GM19452 (cell line): Measurements from ENCODE around the gene SEC61B.

ENCODE experiments used
- ATAC-seq: cut with Tn5 transposase; IDR thresholded peaks from one replicate; pipeline ENCODE4 v1.9.1; 2021; ENCODE audit not compliant: unreplicated experiment

Gene SEC61B

DNA sequence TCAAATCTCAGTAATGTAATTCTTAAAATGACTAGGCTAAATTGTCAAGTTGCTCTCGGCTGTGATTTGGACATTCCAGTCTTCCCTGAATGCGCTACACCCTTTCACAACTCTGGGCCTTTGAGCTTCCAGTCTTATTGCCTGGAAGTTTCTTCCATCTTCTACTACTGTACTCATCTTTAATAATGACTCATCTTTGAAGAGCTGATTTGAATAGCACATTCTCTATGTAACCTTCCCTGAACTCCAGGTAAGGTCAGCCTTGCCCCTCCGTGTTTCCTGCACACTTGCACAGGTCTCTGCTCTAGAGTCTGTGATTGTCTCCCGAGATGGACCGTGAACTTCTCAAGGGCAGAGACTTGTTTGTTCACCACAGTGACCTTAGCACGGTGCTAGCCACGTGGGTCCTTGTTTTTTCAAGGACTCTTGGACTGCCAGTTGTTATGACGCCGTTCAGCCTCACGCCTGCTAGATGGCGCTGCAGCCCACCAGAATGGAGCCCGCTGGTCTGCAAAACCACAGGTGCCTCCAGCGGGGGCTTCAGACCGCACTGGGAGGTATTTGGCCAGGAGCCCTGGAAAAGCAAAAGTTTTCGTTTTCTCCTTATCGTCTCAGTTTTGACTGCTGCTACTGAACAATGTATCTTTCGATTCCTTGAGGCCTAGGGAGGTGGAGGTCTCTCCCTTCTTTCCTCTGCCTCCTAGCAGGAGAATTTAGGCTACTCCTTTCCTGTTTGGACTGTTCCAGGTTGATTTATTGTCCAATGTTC is 44.4 kb downstream of the SEC61B start:
- peak; percentile 62 for ATAC-seq

DNA sequence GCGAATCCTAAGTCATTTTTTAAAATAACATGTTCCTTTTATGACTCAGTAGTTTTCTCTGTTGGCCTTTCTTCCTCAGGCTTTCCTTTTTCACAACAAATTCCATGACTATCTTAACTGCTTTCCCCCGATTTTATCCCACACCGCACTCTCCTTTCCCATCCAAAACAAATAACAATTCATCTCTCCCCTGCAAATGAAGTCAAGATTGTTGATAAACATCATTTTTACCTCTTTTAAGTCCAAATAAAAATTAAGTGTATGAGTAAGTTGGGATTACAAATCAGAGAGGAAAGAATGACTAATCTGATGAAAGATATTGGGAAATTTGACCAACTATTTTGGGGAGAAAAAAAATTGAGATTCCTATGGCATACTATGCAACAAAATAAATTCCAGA is 47.3 kb downstream of the SEC61B start:
- ATAC-seq, result no peak

DNA sequence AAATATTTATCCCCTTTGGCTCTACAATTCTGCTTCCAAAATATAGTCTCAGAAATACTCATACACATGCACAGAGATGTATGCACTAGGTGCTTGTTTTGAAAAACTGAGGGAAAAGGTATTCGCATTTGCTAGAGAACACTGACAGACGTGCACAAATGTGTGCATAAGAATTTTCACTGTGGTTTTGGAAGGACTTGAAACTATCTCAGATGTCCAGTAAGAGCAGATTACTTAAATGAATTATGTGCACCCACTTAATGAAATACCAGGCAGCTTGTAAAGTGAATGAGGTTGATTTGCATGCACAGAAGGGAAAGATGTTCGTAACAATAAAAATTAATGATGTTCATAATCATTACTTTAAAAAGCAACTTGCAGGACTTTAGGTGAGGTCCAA is 48.4 kb downstream of the SEC61B start:
- ATAC-seq, result no peak

DNA sequence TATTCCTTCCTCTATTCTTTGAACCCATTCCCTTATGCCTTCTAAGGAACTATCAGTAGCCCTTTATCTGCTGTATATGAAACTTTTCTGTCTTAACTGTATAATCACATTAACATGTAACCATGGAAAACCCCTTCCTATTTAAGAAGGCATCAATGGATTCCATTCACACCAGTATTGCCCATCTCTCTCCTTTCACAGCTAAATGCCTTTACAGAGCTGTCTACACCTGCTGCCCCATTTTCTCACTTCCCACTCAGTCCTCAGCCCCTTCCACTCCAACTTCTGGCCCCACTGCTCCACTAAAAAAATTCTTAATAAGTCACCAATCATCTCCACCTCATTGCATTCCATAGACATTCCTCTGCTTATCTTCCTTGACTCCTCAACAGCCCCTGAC is 50.8 kb downstream of the SEC61B start:
- no peak for ATAC-seq

DNA sequence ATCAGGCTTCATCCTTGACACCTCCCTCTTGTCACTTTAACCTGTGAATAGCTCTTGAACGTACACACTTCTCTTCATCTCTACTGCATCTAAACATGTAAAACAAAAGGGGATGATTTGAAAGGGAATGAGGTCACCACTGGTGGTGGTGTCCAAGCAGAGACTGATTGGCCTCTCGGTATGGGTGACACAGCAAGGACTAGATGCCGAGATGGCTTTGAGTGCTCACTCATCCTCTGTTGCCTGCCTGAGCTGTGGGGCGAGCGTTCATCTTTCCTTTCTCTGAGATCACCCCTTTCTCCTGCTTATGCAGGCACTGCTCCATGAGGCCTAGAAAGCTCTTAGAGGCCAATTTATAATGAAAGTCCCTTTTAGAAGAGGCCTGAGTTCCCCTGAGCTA is 51.9 kb downstream of the SEC61B start:
- ATAC-seq, result no peak

GRCh38 chr9:99274495-99274894 is 52.4 kb downstream of the SEC61B start:
- no peak for ATAC-seq
